Measurements from ENCODE around the gene LSM5. TPM values are rescaled to one million over a fixed set of nuclear protein-coding genes. Genes with fewer than 3 reads are reported as not detected.

Gene LSM5
- total and polyA plus RNA-seq, 2 of the 4 experiments (the other 2 are of a cell fraction), result 5.0 to 26.5 TPM

GRCh38 chr7:32522746-32523530 is 32.8 kb upstream of the LSM5 start:
- Histone ChIP-seq H3K36me3 (ENCODE audit: control insufficient read depth, insufficient read depth, low read length) (peaks cover 5% of the 10 kb centered on the region; the same call in 1 of the 2 replicates), H4K5ac (ENCODE audit: low read depth, low read length) (no peak overlapping the region), H3K9ac (ENCODE audit: low read depth, low read length) (no peak overlapping the region), H2AK5ac (ENCODE audit: low read depth, low read length) (no peak overlapping the region), H4K91ac (ENCODE audit: insufficient read depth, low read depth, low read length) (no peak overlapping the region), H2BK15ac (ENCODE audit: low read depth, low read length) (no peak overlapping the region), H3K79me1 (ENCODE audit: low read depth in 1 of 2, low read length in 2 of 2) (peaks cover 37 to 53% of the 10 kb centered on the region in 2 experiments), H3K23ac (ENCODE audit: low read depth, low read length) (no peak overlapping the region), H3K4me3 (ENCODE audit: insufficient read depth, low read depth, low read length) (no peak overlapping the region), H2AK9ac (replicated peaks; ENCODE audit: low read depth, low read length, poor library complexity) (no peak overlapping the region), H3K14ac (replicated peaks; ENCODE audit: low read depth, low read length) (no peak overlapping the region), H3K4me2 (ENCODE audit: low read depth, low read length) (no peak overlapping the region), H3K27ac (ENCODE audit: insufficient read depth, low read length) (no peak overlapping the region), H2BK5ac (ENCODE audit: low read depth, low read length, poor library complexity, severe bottlenecking) (no peak overlapping the region), H4K20me1 (ENCODE audit: insufficient read depth, low read length) (peaks cover 11% of the 10 kb centered on the region; the same call in 1 of the 2 replicates), H2BK120ac (ENCODE audit: low read depth, low read length) (no peak overlapping the region), H3K4me1 (ENCODE audit: control insufficient read depth, insufficient read depth, low read length) (no peaks in the 10 kb centered on the region), H3K4ac (ENCODE audit: low read depth, low read length) (no peak overlapping the region), H2AFZ (replicated peaks; ENCODE audit: low read length, poor library complexity) (no peak overlapping the region), H3K9me1 (ENCODE audit: insufficient read depth, low read length) (no peaks in the 10 kb centered on the region), H2BK20ac (ENCODE audit: low read depth, low read length) (no peak overlapping the region), H4K8ac (ENCODE audit: low read depth in 2 of 2, low read length in 2 of 2) (no peak overlapping the region), H3K18ac (ENCODE audit: low read depth, low read length) (no peak overlapping the region), H3K56ac (ENCODE audit: extremely low read depth, insufficient read depth, low read length) (no peak overlapping the region), H3K27me3 (ENCODE audit: control insufficient read depth, insufficient read depth, low read length) (no peaks in the 10 kb centered on the region), H3K9me3 (ENCODE audit: control insufficient read depth, insufficient read depth, low read length) (peaks cover 9% of the 10 kb centered on the region)
- ChIA-PET CTCF (no interaction called here), POLR2A (ENCODE audit: unreplicated experiment) (no interaction called here)
- TF ChIP-seq ELK1 (IDR thresholded peaks at IDR 0.05; ENCODE audit: borderline replicate concordance, low read depth, low read length) (no peak), MAZ (IDR thresholded peaks at IDR 0.05; ENCODE audit: borderline replicate concordance, low read depth, low read length) (no peak), SMC3 (IDR thresholded peaks at IDR 0.05; ENCODE audit: low read depth, low read length) (no peak), CTCF (conservative IDR thresholded peaks at IDR 0.05; ENCODE audit: low read depth, low read length) (no peak), RCOR1 (IDR thresholded peaks at IDR 0.05; ENCODE audit: insufficient replicate concordance, low read length) (no peak), NFE2L2 (IDR thresholded peaks at IDR 0.05; ENCODE audit: low read depth, low read length) (no peak), CHD1 (IDR thresholded peaks at IDR 0.05; ENCODE audit: low read depth, low read length) (no peak), BHLHE40 (IDR thresholded peaks at IDR 0.05; ENCODE audit: low read depth, low read length) (no peak), MXI1 (IDR thresholded peaks at IDR 0.05; ENCODE audit: borderline replicate concordance, low read depth, low read length) (no peak)
- intact Hi-C loops (cut with micrococcal nuclease) (no loop called here), in situ Hi-C loops (cut with MboI; ENCODE audit: low sequenced_read_pairs) (no loop called here), dilution Hi-C loops (cut with HindIII; ENCODE audit: low sequenced_read_pairs, unreplicated experiment) (no loop called here)
- BruUV-seq (replicated peaks), result no TSS peak
- 100% methylated on average over 2 of the region's 6 CpGs; no CpG with 5 or more reads in 1 of the 2 experiments for WGBS, 2 experiments (ENCODE audit: extremely low coverage in 2 of 2, insufficient read length in 1 of 2)
- DNase-seq (no peak), ATAC-seq (ENCODE audit: low read depth) (no peak)
